Stimulated activated CD8-positive, alpha-beta memory T cell treated with anti-CD3 and anti-CD28 coated beads, Interleukin-4, amount 100 ng/mL, for 48 hours (primary cell): ENCODE results near the gene CDHR1.

Source experiments
- DNase-seq: peaks from one replicate; pipeline ENCODE4 v3.0.0-alpha.2; 2020

The CDHR1 gene

DNA sequence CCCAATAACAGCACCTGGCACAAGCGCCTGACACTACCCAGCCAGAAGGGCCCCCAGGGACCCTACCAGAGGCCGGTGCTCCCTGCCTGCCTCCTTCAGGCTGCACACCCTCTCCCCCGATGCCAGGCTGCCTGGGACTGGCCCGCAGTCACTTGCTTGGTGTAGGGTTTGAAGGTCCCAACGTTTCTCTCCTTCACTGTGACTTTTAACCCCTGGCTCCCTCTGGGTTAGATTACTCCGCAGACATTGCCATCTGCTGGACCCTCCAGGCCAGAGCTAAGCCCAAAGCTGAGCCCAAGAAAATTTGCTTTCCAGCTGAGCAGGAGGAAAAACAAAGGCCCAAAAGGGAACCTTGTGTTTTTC is 6.9 kb downstream of the CDHR1 start:
- no peak for DNase-seq

GRCh38 chr10:84201682-84202081 is 7.3 kb downstream of the CDHR1 start:
- DNase-seq, result no peak

DNA sequence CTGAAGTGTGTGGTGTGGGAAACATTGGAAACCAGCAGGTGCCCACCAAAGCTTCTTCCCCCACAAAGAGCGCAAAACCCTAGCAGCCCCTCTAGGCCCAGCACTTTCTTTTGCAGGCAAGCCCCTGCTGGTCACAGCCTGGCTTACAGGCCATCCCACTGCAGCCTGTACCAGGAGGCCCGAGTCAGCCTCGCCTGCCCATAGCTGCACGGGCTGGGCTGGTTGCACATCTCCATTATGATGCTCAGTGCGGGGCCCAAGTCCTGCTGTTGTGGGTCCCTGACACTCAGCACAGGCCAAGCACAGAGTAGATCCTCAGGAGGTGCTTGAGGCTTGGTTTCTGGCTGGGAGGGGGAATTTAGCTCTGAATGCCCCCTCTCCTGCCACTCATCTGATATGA is 8.0 kb downstream of the CDHR1 start:
- no peak for DNase-seq

DNA sequence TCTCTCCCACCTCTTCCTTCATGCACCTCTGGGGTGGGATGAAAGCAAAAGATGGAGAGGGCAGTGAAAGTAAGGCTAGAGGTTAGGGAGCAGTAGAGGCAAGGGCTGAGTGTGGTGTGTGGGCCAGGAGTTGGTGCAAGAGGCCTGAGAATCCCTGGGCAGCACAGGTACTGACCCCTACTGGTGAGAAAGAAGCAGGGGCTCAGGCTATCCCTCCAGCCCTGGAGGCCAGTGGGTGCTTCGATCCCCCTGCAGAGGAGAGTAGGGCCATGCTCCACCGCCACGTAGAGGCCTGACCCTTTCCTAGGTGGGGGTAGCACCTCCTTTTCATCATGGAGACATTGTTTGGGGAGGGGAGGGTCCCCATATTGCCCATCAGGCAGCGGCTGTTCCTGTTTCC is 9.8 kb downstream of the CDHR1 start:
- DNase-seq, result no peak

DNA sequence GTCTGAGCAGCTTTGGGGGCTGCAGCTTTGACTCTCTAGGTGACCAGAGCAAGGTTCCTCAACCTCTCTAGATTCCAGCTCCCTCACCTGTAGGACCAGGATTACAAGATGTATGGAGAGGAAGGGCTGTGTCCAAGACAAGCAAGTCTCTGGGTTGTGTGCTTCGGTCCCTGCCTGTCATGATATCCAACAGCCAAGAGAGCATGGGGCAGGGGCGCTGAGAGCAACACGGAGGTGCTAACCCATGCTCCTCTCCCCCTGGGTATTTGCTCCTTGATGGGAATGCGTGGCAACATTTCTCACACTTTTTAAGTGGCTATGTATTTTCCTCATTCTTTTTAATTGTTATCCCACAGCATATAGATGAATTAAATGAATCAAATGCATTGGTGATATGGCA is 10.3 kb downstream of the CDHR1 start:
- DNase-seq, result no peak

- peak; percentile 87 for DNase-seq
Measured at GRCh38 chr10:84205049-84205852, 10.9 kb downstream of the CDHR1 start.

DNA sequence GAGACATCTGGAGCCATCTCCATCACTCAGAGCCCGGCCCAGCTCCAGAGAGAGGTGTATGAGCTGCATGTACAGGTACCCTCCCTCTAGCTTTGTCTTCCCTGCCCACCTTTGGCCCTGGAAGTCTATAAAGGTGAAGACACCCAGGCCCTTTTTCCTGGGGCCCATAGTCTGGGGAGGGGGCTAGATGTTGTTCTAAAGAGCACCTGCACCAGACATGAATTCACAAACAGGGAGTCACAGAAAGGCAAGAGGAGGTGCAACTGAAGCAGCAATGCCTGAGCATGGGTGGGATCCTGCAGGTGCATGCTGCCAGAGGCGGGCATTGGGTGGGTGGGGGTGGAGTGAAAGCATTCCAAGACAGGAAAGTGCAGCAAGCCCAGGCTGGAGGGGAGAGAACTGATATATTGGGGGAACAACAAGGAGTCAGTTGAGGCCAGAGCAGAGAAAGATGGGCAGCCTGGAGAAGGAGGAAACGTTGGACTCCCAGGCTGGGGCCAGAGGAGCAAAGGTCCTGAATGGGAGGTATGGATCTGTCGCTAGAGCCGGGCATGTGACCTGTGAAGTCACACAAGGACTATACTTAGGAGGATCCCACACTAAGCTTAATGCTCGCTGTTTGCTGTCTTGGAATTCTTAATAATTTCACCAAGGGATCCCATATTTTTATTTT is 11.7 kb downstream of the CDHR1 start:
- DNase-seq, result no peak

DNA sequence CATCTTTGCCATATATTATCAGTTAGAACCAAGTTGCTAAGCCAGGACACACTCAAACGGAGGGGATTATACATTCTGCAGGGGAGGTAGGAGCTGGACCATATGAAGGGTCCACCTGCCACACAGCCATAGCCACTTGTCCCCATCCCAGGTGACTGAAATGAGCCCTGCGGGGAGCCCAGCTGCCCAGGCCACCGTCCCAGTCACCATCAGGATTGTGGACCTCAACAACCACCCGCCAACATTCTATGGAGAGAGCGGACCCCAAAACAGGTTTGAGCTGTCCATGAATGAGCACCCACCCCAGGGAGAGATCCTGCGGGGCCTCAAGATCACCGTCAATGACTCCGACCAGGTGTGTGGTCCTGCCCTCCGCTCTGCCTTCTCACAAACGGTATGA is 13.7 kb downstream of the CDHR1 start:
- DNase-seq, result no peak

GRCh38 chr10:84211566-84211965 is 17.2 kb downstream of the CDHR1 start:
- no peak for DNase-seq

DNA sequence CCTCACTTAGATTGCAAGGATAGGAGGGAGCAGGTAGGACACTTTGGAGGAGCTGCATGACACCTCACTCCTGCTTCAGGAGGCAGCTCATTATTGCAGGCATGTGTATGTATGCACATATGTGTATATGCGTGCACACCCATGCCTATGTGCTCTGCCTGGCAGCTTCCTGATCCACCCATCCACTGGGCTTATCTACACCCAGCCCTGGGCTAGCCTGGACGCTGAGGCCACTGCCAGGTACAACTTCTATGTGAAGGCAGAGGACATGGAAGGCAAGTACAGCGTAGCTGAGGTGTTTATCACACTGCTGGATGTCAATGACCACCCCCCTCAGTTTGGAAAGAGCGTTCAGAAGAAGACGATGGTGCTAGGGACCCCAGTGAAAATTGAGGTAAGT is 17.7 kb downstream of the CDHR1 start:
- DNase-seq, result no peak

DNA sequence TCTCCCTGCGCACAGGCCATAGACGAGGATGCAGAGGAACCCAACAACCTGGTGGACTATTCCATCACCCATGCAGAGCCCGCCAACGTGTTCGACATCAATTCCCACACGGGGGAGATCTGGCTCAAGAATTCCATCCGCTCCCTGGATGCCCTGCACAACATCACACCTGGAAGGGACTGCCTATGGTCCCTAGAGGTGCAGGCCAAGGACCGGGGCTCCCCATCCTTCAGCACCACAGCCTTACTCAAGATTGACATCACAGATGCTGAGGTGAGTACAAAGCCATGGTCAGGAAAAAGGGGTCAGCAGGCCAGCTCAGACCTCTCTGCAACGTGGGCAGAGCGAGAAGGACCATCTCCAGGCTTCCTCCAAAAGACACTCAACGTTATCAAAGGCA is 18.7 kb downstream of the CDHR1 start:
- no peak for DNase-seq

DNA sequence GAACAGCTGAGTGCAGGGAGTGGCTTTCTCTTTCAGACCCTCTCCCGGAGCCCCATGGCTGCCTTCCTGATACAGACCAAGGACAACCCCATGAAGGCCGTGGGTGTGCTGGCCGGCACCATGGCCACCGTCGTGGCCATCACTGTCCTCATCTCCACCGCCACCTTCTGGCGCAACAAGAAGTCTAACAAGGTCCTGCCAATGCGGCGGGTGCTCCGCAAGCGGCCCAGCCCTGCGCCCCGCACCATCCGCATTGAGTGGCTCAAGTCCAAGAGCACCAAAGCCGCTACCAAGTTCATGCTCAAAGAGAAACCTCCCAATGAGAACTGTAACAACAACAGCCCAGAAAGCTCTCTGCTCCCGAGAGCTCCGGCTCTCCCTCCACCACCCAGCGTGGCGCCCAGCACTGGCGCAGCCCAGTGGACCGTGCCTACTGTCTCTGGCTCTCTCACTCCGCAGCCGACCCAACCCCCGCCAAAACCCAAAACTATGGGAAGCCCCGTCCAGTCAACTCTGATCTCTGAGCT is 19.8 kb downstream of the CDHR1 start:
- no peak for DNase-seq

GRCh38 chr10:84214612-84215235 is 20.4 kb downstream of the CDHR1 start:
- peak; percentile 62 for DNase-seq

DNA sequence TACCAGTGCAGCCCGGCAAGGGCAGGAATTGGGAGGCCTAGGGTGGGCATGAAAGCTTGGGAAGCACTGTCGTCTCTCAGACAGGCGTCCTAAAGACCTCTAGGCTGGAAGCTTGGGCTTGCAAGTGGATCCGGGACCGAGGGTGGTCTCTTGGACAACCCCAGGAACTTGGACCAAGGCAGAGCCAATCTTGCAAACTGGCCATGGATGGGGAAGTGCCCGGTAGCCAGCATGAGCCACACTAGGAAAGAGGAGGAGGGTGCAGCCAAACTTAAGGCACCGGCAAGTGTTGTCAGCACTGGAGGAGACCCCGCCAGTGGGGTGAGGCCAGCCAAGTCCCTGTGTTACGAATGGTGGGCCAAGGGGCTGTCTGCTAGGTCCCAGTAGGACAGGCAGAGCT is 22.5 kb downstream of the CDHR1 start:
- no peak for DNase-seq

DNA sequence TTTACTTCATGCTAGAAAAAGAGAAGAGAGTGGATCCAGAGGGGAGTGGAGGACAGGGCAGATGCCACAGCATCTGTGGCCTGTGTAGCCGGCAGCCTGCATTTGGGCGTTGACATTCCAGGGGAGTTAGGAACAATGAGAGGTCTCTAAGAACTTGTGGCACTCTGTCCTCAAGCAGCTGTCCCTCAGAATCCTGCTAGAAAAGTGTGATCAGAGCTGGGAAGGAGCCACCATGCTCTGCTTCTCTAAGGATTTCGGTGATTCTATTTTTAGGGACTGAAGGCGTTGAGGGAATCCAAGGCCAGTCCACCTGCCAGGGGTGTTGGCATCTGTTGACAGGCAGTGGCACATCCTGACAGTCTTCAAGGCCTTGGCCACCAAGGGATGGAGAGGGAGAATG is 23.4 kb downstream of the CDHR1 start:
- no peak for DNase-seq

- DNase-seq, result no peak
Measured at GRCh38 chr10:84221916-84222315, 27.6 kb downstream of the CDHR1 start.

- no peak for DNase-seq
Measured at GRCh38 chr10:84224411-84225028, 30.2 kb downstream of the CDHR1 start.

DNA sequence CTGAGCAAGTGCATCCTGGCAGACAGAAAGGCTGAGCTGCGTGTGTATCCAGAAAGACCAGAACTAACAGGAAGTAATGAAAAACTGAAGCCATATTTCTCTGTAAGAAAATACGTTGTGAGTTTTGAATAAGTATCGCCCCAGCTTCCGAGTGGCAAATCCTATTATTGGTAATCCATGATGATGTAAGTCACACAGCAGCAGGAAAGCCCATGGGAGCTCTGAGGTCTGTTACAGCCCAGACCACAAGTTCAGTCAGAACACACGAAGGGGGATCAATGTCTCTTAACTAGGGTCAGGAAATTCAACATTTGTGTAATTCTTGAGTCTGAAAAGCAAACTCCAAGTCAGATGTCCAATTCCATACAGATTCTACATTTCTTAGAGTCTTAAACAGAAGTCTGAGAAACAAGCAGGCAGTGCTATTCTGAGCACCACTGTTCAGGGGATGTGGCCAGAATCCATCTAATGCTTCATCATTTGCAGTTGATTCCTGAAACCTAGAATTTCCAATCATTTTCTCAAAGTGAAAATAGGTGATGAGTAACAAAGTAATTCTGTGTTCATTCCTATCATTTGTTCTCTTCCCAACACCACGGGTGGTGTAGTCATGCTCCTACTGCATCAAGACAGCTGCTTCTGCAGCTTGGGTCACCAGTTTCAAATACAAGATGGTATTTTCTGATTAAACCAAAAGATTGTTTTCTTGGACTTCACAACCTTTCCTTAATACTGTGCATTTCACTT is 31.3 kb downstream of the CDHR1 start, which contains the start of gene LRIT2:
TSS of gene LRIT2 (minus strand) at position 118 of the 747 bp plus-strand sequence. CDS start at position 94, 24 bp downstream.
- DNase-seq, result no peak

- no peak for DNase-seq
Measured at GRCh38 chr10:84226616-84227015, 32.3 kb downstream of the CDHR1 start.

DNA sequence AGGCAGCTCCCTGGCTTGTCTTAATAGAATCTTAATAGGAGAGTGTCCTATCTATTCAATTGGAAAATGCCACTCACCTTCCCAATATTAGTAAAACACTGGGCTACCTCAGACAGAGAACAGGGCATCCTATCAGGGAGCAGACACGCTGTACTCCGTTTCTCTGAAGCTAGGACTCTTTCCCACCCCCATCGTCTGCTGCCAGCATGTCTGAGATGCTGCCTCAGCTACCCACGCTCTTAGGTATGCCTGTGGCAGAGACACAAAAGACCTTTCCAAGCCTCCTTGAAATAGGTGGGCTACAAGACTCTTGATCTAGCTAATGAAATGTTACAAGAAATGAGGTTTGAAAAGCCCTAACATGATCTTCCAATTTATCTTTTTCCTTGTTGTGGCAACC is 33.5 kb downstream of the CDHR1 start:
- no peak for DNase-seq

DNA sequence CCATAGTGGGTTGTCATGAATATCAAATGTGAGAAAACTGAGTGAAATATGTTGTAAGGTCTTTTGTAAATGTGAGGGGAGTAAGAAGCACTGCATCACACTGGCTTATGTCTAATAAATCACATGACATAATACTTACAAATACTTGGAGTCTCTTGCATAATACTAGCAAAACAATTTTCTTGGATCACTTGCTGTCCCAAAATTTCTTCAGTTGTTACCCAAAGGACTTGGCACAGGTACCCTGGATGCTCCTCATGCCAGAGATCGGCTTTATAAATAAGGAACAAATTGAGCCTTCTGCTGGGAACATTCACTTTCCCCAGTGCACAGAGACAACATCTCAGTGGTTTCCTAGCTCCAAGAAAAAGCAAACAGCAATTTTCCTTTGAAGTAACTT is 36.0 kb downstream of the CDHR1 start:
- DNase-seq, result no peak

- no peak for DNase-seq
Measured at GRCh38 chr10:84232376-84232775, 38.0 kb downstream of the CDHR1 start.

GRCh38 chr10:84233940-84234339 is 39.6 kb downstream of the CDHR1 start:
- no peak for DNase-seq
